ENCODE data around the gene PPP6R2. TPM values are rescaled to one million over a fixed set of nuclear protein-coding genes. Genes with fewer than 3 reads are reported as not detected.

The PPP6R2 gene
- total and polyA plus RNA-seq, 2 of the 8 experiments (the other 6 are each of a cell fraction or from before 2014, with no cell fraction given) = 25.0 to 32.2 TPM

- TF ChIP-seq TBP (IDR thresholded peaks at IDR 0.05; ENCODE audit: low read depth, low read length) (0 out of 2 replicates have a peak, but pooled peaks have one; percentile 21), CEBPB (IDR thresholded peaks at IDR 0.05; ENCODE audit: low read depth, low read length) (no peak), EP300 (IDR thresholded peaks at IDR 0.05; ENCODE audit: borderline replicate concordance in 1 of 2, low read depth in 2 of 2, low read length in 2 of 2) (peak in 1 of 2 experiments; percentile 65; a peak in 1 of 3 replicates), TAF1 (IDR thresholded peaks at IDR 0.05; ENCODE audit: low read depth, low read length) (peak; percentile 49; the same call in 1 of the 2 replicates), POLR2A (IDR thresholded peaks at IDR 0.05; ENCODE audit: control extremely low read depth in 1 of 2, low read depth in 2 of 2, low read length in 2 of 2) (no peak), ASH2L (IDR thresholded peaks at IDR 0.05; ENCODE audit: low read length) (peak; percentile 35), CREB1 (IDR thresholded peaks at IDR 0.05) (0 out of 2 replicates have a peak, but pooled peaks have one; percentile 5), TEAD4 (IDR thresholded peaks at IDR 0.05; ENCODE audit: low read depth, low read length) (peak; percentile 100), KDM4A (IDR thresholded peaks at IDR 0.05; ENCODE audit: low read depth, low read length, severe bottlenecking) (no peak), CHD2 (IDR thresholded peaks at IDR 0.05; ENCODE audit: low read length) (no peak), EGR1 (IDR thresholded peaks at IDR 0.05; ENCODE audit: borderline replicate concordance, low read depth, low read length) (peak; percentile 99), CBX5 (IDR thresholded peaks at IDR 0.05; ENCODE audit: low read depth, low read length) (no peak), PHF8 (conservative IDR thresholded peaks at IDR 0.05; ENCODE audit: low read depth, low read length) (no peak), POLR2AphosphoS5 (IDR thresholded peaks at IDR 0.05; ENCODE audit: low read depth, low read length) (peak; percentile 22; the same call in 1 of the 2 replicates)
Observed at GRCh38 chr22:50293441-50294318, 49.4 kb upstream of the PPP6R2 start (continued).
